Measurements from ENCODE around the gene MRPL27.

MRPL27 gene

DNA sequence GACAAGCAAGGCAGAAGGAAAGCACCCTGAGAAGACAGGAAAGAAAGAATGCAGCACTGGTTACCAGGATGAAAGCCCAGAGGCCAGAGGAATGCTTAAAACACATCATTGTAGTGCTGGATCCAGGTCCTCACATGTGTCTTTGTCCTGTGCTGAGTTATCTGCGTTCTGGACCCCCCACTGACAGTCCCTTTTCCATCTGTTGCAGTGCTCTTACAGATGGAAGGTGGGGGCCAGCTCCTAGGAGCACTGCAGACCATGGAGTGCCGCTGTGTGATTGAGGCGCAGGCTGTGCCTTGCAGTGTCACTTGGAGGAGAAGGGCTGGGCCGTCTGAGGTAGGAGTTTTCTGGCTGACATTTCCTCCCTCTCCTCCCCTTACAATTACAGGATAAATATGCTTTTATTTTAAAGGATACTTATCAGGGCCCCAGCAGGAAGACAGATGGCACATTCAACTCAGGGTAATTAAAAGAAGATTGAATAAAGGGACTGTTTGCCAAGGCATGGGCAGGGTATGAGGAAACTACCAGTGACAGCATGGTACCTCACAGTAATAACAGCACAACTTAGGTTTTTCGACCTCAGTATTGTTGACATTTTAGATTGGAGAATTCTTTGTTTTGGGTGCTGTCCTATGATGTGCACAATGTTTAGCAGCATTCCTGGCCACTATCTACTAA is 3.0 kb upstream of the MRPL27 start:
- no peak overlapping the region for H3K27ac ChIP-seq (replicated peaks)
- no peak for DNase-seq (ENCODE audit: low read depth in 1 of 2, low spot score in 1 of 2)
- TF ChIP-seq SPI1 (IDR thresholded peaks at IDR 0.05; ENCODE audit: borderline replicate concordance, low read depth), result no peak
- no peak for TF ChIP-seq CTCF (IDR thresholded peaks at IDR 0.05; ENCODE audit: insufficient read depth, low read length)
- TF ChIP-seq, protein P1, sequence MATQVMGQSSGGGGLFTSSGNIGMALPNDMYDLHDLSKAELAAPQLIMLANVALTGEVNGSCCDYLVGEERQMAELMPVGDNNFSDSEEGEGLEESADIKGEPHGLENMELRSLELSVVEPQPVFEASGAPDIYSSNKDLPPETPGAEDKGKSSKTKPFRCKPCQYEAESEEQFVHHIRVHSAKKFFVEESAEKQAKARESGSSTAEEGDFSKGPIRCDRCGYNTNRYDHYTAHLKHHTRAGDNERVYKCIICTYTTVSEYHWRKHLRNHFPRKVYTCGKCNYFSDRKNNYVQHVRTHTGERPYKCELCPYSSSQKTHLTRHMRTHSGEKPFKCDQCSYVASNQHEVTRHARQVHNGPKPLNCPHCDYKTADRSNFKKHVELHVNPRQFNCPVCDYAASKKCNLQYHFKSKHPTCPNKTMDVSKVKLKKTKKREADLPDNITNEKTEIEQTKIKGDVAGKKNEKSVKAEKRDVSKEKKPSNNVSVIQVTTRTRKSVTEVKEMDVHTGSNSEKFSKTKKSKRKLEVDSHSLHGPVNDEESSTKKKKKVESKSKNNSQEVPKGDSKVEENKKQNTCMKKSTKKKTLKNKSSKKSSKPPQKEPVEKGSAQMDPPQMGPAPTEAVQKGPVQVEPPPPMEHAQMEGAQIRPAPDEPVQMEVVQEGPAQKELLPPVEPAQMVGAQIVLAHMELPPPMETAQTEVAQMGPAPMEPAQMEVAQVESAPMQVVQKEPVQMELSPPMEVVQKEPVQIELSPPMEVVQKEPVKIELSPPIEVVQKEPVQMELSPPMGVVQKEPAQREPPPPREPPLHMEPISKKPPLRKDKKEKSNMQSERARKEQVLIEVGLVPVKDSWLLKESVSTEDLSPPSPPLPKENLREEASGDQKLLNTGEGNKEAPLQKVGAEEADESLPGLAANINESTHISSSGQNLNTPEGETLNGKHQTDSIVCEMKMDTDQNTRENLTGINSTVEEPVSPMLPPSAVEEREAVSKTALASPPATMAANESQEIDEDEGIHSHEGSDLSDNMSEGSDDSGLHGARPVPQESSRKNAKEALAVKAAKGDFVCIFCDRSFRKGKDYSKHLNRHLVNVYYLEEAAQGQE (IDR thresholded peaks at IDR 0.05; ENCODE audit: insufficient replicate concordance, low read depth), result no peak
- TF ChIP-seq GABPA (IDR thresholded peaks at IDR 0.05; ENCODE audit: low read depth), result no peak
- TF ChIP-seq POLR2AphosphoS5 (IDR thresholded peaks at IDR 0.05; ENCODE audit: low read depth), result no peak
- H3K27me3 ChIP-seq (ENCODE audit: insufficient read depth, poor library complexity, severe bottlenecking), result no peaks in the 10 kb centered on the region
- no peak overlapping the region for H3K4me3 ChIP-seq (replicated peaks; ENCODE audit: insufficient read depth, low read length)

GRCh38 chr17:50373705-50374104 is 721 bp upstream of the MRPL27 start:
- DNase-seq (ENCODE audit: low read depth in 1 of 2, low spot score in 1 of 2), result no peak
- peak overlapping the region; percentile 98 for H3K27ac ChIP-seq (replicated peaks)
- no peaks in the 10 kb centered on the region for H3K27me3 ChIP-seq (ENCODE audit: insufficient read depth, poor library complexity, severe bottlenecking)
- no peak for TF ChIP-seq GABPA (IDR thresholded peaks at IDR 0.05; ENCODE audit: low read depth)
- TF ChIP-seq SPI1 (IDR thresholded peaks at IDR 0.05; ENCODE audit: borderline replicate concordance, low read depth), result no peak
- TF ChIP-seq POLR2AphosphoS5 (IDR thresholded peaks at IDR 0.05; ENCODE audit: low read depth), result no peak
- TF ChIP-seq CTCF (IDR thresholded peaks at IDR 0.05; ENCODE audit: insufficient read depth, low read length), result no peak
- TF ChIP-seq, protein P1 (IDR thresholded peaks at IDR 0.05; ENCODE audit: insufficient replicate concordance, low read depth), result no peak
- peak overlapping the region; percentile 61 for H3K4me3 ChIP-seq (replicated peaks; ENCODE audit: insufficient read depth, low read length)

GRCh38 chr17:50372222-50372757 is 694 bp downstream of the MRPL27 start:
- no peaks in the 10 kb centered on the region for H3K27me3 ChIP-seq (ENCODE audit: insufficient read depth, poor library complexity, severe bottlenecking)
- peak overlapping the region; percentile 61 for H3K4me3 ChIP-seq (replicated peaks; ENCODE audit: insufficient read depth, low read length)
- H3K27ac ChIP-seq (replicated peaks), result peak overlapping the region; percentile 98
- DNase-seq (ENCODE audit: low read depth in 1 of 2, low spot score in 1 of 2), result no peak
- TF ChIP-seq POLR2AphosphoS5 (IDR thresholded peaks at IDR 0.05; ENCODE audit: low read depth), result no peak
- TF ChIP-seq SPI1 (IDR thresholded peaks at IDR 0.05; ENCODE audit: borderline replicate concordance, low read depth), result no peak
- TF ChIP-seq GABPA (IDR thresholded peaks at IDR 0.05; ENCODE audit: low read depth), result no peak
- TF ChIP-seq CTCF (IDR thresholded peaks at IDR 0.05; ENCODE audit: insufficient read depth, low read length), result no peak
- TF ChIP-seq, protein P1 (IDR thresholded peaks at IDR 0.05; ENCODE audit: insufficient replicate concordance, low read depth), result no peak
